ENCODE measurements around the gene KCNQ5.

DNA sequence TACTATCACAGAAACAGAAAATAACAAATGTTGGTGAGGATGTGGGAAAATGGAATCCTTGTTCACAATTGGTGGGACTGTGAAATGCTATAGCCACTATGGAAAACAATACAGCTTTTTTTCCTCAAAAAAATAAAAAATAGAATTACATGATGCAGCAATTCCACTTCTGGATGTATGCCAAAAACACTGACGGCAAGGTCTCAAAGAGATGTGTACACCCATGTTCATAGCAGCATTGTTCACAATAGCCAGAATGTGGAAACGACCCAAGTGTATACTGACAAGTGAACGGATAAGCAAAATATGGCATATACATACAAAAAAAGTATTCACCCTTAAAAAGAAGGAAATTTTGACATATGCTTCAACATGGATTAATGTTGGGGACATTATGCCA is 390.1 kb downstream of the KCNQ5 start:
- TF ChIP-seq POLR2AphosphoS5 (IDR thresholded peaks at IDR 0.05; ENCODE audit: low read depth, low read length) (no peak), SIN3A (IDR thresholded peaks at IDR 0.05; ENCODE audit: borderline replicate concordance, insufficient read depth, low read depth, low read length) (no peak)
- TF ChIP-seq, protein P1, sequence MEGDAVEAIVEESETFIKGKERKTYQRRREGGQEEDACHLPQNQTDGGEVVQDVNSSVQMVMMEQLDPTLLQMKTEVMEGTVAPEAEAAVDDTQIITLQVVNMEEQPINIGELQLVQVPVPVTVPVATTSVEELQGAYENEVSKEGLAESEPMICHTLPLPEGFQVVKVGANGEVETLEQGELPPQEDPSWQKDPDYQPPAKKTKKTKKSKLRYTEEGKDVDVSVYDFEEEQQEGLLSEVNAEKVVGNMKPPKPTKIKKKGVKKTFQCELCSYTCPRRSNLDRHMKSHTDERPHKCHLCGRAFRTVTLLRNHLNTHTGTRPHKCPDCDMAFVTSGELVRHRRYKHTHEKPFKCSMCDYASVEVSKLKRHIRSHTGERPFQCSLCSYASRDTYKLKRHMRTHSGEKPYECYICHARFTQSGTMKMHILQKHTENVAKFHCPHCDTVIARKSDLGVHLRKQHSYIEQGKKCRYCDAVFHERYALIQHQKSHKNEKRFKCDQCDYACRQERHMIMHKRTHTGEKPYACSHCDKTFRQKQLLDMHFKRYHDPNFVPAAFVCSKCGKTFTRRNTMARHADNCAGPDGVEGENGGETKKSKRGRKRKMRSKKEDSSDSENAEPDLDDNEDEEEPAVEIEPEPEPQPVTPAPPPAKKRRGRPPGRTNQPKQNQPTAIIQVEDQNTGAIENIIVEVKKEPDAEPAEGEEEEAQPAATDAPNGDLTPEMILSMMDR (IDR thresholded peaks at IDR 0.05): no peak
- TF ChIP-seq, protein P2, sequence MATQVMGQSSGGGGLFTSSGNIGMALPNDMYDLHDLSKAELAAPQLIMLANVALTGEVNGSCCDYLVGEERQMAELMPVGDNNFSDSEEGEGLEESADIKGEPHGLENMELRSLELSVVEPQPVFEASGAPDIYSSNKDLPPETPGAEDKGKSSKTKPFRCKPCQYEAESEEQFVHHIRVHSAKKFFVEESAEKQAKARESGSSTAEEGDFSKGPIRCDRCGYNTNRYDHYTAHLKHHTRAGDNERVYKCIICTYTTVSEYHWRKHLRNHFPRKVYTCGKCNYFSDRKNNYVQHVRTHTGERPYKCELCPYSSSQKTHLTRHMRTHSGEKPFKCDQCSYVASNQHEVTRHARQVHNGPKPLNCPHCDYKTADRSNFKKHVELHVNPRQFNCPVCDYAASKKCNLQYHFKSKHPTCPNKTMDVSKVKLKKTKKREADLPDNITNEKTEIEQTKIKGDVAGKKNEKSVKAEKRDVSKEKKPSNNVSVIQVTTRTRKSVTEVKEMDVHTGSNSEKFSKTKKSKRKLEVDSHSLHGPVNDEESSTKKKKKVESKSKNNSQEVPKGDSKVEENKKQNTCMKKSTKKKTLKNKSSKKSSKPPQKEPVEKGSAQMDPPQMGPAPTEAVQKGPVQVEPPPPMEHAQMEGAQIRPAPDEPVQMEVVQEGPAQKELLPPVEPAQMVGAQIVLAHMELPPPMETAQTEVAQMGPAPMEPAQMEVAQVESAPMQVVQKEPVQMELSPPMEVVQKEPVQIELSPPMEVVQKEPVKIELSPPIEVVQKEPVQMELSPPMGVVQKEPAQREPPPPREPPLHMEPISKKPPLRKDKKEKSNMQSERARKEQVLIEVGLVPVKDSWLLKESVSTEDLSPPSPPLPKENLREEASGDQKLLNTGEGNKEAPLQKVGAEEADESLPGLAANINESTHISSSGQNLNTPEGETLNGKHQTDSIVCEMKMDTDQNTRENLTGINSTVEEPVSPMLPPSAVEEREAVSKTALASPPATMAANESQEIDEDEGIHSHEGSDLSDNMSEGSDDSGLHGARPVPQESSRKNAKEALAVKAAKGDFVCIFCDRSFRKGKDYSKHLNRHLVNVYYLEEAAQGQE (IDR thresholded peaks at IDR 0.05; ENCODE audit: insufficient read depth in 1 of 2, low read depth in 2 of 2, low read length in 1 of 2): no peak

Data from Panc1 (cell line).